Ectodermal cell (in vitro differentiated cells): Measurements from ENCODE around the gene NUDT1.
"Not testable (repeated sequence)": the region's sequence is repeated elsewhere in the genome, so short reads cannot be mapped to it uniquely, and the experiment has no call there.

Source experiments
- H3K27ac ChIP-seq: 2 replicates; pipeline ENCODE4 v1.7.0; 2013; ENCODE audit warnings: mild to moderate bottlenecking, low read depth, low read length; ENCODE audit not compliant: insufficient read depth, poor library complexity, severe bottlenecking
- H3K27me3 ChIP-seq: 2 replicates; pipeline ENCODE4 v1.7.0; 2013; ENCODE audit warnings: mild to moderate bottlenecking, low read length; ENCODE audit not compliant: insufficient read depth, control insufficient read depth, poor library complexity, severe bottlenecking
- H3K36me3 ChIP-seq: one replicate; pipeline ENCODE4 v1.7.0; 2013; ENCODE audit warnings: low read length; ENCODE audit not compliant: control insufficient read depth, insufficient read depth
- H3K4me1 ChIP-seq: one replicate; pipeline ENCODE4 v1.7.0; 2013; ENCODE audit warnings: low read length; ENCODE audit not compliant: control insufficient read depth, insufficient read depth
- H3K4me3 ChIP-seq: 2 replicates; pipeline ENCODE4 v1.7.0; 2013; ENCODE audit warnings: low read depth, low read length, control low read depth; ENCODE audit not compliant: insufficient read depth
- H3K9me3 ChIP-seq: 2 replicates; pipeline ENCODE4 v1.7.0; 2013; ENCODE audit warnings: mild to moderate bottlenecking, low read length, moderate library complexity; ENCODE audit not compliant: control insufficient read depth
- WGBS, 2 experiments: methylation state at CpG; one replicate each; pipeline ENCODE4 v1.1.7; 2013; ENCODE audit warnings: missing lambda C conversion rate in 2 of 2; 5-methylcytosine and 5-hydroxymethylcytosine counted together

Gene NUDT1

GRCh38 chr7:2264158-2264557 lies 22.1 kb downstream of the NUDT1 start:
- H3K4me3 ChIP-seq: no peak overlapping the region
- H3K4me1 ChIP-seq: no peaks in the 10 kb centered on the region
- H3K36me3 ChIP-seq: peaks cover 8% of the 10 kb centered on the region
- no peaks in the 10 kb centered on the region for H3K9me3 ChIP-seq
- WGBS, 2 experiments: 96 to 97% methylated on average over 23 of the region's 23 CpGs
- H3K27me3 ChIP-seq: no peaks in the 10 kb centered on the region
- no peak overlapping the region for H3K27ac ChIP-seq

- WGBS, 2 experiments: 75 to 76% methylated on average over 10 of the region's 10 CpGs
- H3K27me3 ChIP-seq: no peaks in the 10 kb centered on the region
- H3K4me1 ChIP-seq: peaks cover 14% of the 10 kb centered on the region
- H3K9me3 ChIP-seq: no peaks in the 10 kb centered on the region
- H3K4me3 ChIP-seq: no peak overlapping the region
- H3K27ac ChIP-seq: no peak overlapping the region
- peaks cover 8% of the 10 kb centered on the region for H3K36me3 ChIP-seq
Observed at GRCh38 chr7:2266911-2267310, 24.9 kb downstream of the NUDT1 start.

GRCh38 chr7:2269089-2269990 lies 27.3 kb downstream of the NUDT1 start:
- 57 to 65% methylated on average over 14 of the region's 18 CpGs for WGBS, 2 experiments
- not testable (repeated sequence) for H3K36me3 ChIP-seq, H3K4me3 ChIP-seq, H3K27me3 ChIP-seq, H3K9me3 ChIP-seq
- H3K27ac ChIP-seq: peak overlapping the region; percentile 17
- peaks cover 14% of the 10 kb centered on the region for H3K4me1 ChIP-seq

- Histone ChIP-seq H3K9me3 (no peaks in the 10 kb centered on the region), H3K27me3 (no peaks in the 10 kb centered on the region), H3K36me3 (peaks cover 3% of the 10 kb centered on the region), H3K27ac (peak overlapping the region; percentile 17), H3K4me1 (peaks cover 14% of the 10 kb centered on the region), H3K4me3 (no peak overlapping the region)
- WGBS, 2 experiments: 78 to 79% methylated on average over 10 of the region's 10 CpGs
Observed at GRCh38 chr7:2269991-2270460, 28.0 kb downstream of the NUDT1 start.

- Histone ChIP-seq H3K36me3 (peaks cover 3% of the 10 kb centered on the region), H3K9me3 (no peaks in the 10 kb centered on the region), H3K4me1 (peaks cover 14% of the 10 kb centered on the region), H3K27me3 (no peaks in the 10 kb centered on the region), H3K4me3 (no peak overlapping the region), H3K27ac (no peak overlapping the region)
- WGBS, 2 experiments: 82 to 83% methylated on average over 8 of the region's 8 CpGs
Observed at GRCh38 chr7:2270495-2270894, 28.5 kb downstream of the NUDT1 start.

GRCh38 chr7:2271273-2272026 lies 29.4 kb downstream of the NUDT1 start:
- Histone ChIP-seq H3K27ac (no peak overlapping the region), H3K9me3 (no peaks in the 10 kb centered on the region), H3K4me1 (peaks cover 14% of the 10 kb centered on the region), H3K4me3 (no peak overlapping the region), H3K27me3 (no peaks in the 10 kb centered on the region), H3K36me3 (peaks cover 3% of the 10 kb centered on the region)
- WGBS, 2 experiments: 90 to 92% methylated on average over 27 of the region's 27 CpGs

- Histone ChIP-seq H3K27me3 (no peaks in the 10 kb centered on the region), H3K4me3 (no peak overlapping the region), H3K9me3 (no peaks in the 10 kb centered on the region), H3K27ac (no peak overlapping the region), H3K36me3 (peaks cover under 1% of the 10 kb centered on the region), H3K4me1 (peaks cover 14% of the 10 kb centered on the region)
- WGBS, 2 experiments: 84 to 91% methylated on average over 9 of the region's 9 CpGs
Observed at GRCh38 chr7:2272031-2272430, 30.0 kb downstream of the NUDT1 start.

- Histone ChIP-seq H3K9me3 (no peaks in the 10 kb centered on the region), H3K36me3 (no peaks in the 10 kb centered on the region), H3K27me3 (no peaks in the 10 kb centered on the region), H3K4me3 (no peak overlapping the region), H3K27ac (no peak overlapping the region), H3K4me1 (peaks cover 14% of the 10 kb centered on the region)
- WGBS, 2 experiments: 96 to 97% methylated on average over 20 of the region's 20 CpGs
Observed at GRCh38 chr7:2273866-2274265, 31.8 kb downstream of the NUDT1 start.

GRCh38 chr7:2274666-2275065 lies 32.6 kb downstream of the NUDT1 start:
- Histone ChIP-seq H3K27me3 (no peaks in the 10 kb centered on the region), H3K27ac (no peak overlapping the region)

GRCh38 chr7:2275101-2275500 lies 33.1 kb downstream of the NUDT1 start:
- Histone ChIP-seq H3K9me3 (no peaks in the 10 kb centered on the region), H3K36me3 (no peaks in the 10 kb centered on the region)
- WGBS, 2 experiments: 90% methylated on average over 18 of the region's 18 CpGs

More at GRCh38 chr7:2274666-2275065, 32.6 kb downstream of the NUDT1 start:
- H3K4me1 ChIP-seq: peaks cover 12% of the 10 kb centered on the region
- no peaks in the 10 kb centered on the region for H3K9me3 ChIP-seq
- no peaks in the 10 kb centered on the region for H3K36me3 ChIP-seq
- 85 to 89% methylated on average over 7 of the region's 7 CpGs for WGBS, 2 experiments
- H3K4me3 ChIP-seq: no peak overlapping the region

More at GRCh38 chr7:2275101-2275500, 33.1 kb downstream of the NUDT1 start:
- H3K4me1 ChIP-seq: peaks cover 8% of the 10 kb centered on the region
- no peak overlapping the region for H3K27ac ChIP-seq
- no peak overlapping the region for H3K4me3 ChIP-seq
- no peaks in the 10 kb centered on the region for H3K27me3 ChIP-seq
